OCI-LY7 (cell line): ENCODE data around the gene AHCYL1.

ENCODE experiments used
- EZH2phosphoT487 ChIP-seq: fragments of 200-600 bp; sonication (generic); IDR thresholded peaks from 2 replicates; pipeline ENCODE4 v1.6.1; 2018; ENCODE audit warnings: low read depth, borderline replicate concordance, mild to moderate bottlenecking, mixed run types, antibody characterized with exemption, low read length, moderate library complexity, mixed read lengths
- TF ChIP-seq, protein P1 (sequence below): fragments of 200-600 bp; sonication (generic); conservative IDR thresholded peaks from 2 replicates; pipeline ENCODE4 v1.5.1; 2014; ENCODE audit warnings: mild to moderate bottlenecking, antibody characterized with exemption, low read length, moderate library complexity, mixed read lengths

DNA sequence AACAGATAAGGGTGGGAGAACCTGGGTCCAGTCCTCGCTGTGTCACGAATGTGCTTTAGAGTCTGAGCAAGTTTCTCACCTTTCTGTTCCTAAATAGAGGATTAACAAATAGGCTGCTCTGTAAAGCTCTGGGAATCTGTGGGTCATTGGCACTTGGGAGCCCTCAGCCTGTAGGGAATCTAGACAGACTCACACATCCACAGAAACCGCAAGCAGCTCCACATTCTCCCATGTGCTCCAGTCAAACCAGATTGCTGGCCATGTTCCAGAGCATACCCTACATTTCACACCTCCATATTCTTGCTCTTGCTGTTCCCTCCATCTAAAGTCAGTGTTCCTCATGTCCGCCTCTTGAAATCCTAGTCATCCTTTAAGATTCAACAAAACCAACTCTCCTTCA, 7.8 kb upstream of the AHCYL1 start:
- TF ChIP-seq, protein P1, sequence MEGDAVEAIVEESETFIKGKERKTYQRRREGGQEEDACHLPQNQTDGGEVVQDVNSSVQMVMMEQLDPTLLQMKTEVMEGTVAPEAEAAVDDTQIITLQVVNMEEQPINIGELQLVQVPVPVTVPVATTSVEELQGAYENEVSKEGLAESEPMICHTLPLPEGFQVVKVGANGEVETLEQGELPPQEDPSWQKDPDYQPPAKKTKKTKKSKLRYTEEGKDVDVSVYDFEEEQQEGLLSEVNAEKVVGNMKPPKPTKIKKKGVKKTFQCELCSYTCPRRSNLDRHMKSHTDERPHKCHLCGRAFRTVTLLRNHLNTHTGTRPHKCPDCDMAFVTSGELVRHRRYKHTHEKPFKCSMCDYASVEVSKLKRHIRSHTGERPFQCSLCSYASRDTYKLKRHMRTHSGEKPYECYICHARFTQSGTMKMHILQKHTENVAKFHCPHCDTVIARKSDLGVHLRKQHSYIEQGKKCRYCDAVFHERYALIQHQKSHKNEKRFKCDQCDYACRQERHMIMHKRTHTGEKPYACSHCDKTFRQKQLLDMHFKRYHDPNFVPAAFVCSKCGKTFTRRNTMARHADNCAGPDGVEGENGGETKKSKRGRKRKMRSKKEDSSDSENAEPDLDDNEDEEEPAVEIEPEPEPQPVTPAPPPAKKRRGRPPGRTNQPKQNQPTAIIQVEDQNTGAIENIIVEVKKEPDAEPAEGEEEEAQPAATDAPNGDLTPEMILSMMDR, result no peak
- no peak for TF ChIP-seq EZH2phosphoT487
